Neural crest cell (in vitro differentiated cells): ENCODE measurements around the gene OSBPL2. TPM values are rescaled to one million over a fixed set of nuclear protein-coding genes. Genes with fewer than 3 reads are reported as not detected.

Source experiments
- DNase-seq: peaks from one replicate; pipeline ENCODE4 v3.0.0; 2021; ENCODE audit warnings: low read depth, mixed read lengths, low spot score
- H3K27ac Mint-ChIP-seq: one replicate; pipeline ENCODE4 v1.8.0; 2021; ENCODE audit warnings: mild to moderate bottlenecking, mixed read lengths; ENCODE audit not compliant: unreplicated experiment
- H3K27me3 Mint-ChIP-seq: 2 replicates; pipeline ENCODE4 v1.8.0; 2021; ENCODE audit warnings: low read depth, mild to moderate bottlenecking, mixed read lengths
- H3K36me3 Mint-ChIP-seq: 2 replicates; pipeline ENCODE4 v1.8.0; 2021; ENCODE audit warnings: low read depth, mild to moderate bottlenecking, mixed read lengths
- H3K4me1 Mint-ChIP-seq: 2 replicates; pipeline ENCODE4 v1.8.0; 2021; ENCODE audit warnings: mixed read lengths
- H3K4me3 Mint-ChIP-seq: one replicate; pipeline ENCODE4 v1.8.0; 2021; ENCODE audit warnings: mild to moderate bottlenecking, mixed read lengths
- H3K9me3 Mint-ChIP-seq: 2 replicates; pipeline ENCODE4 v1.8.0; 2021; ENCODE audit warnings: mixed read lengths
- CTCF ChIP-seq: fragments of 200-600 bp; sonication (generic); conservative IDR thresholded peaks from 2 replicates; pipeline ENCODE4 v1.5.0; 2021; ENCODE audit warnings: antibody characterized with exemption, mild to moderate bottlenecking
- total RNA-seq: library from RNA; stranded (reverse); gene quantifications from 2 replicates; pipeline ENCODE4 v1.2.1, GENCODE V29; 2021

OSBPL2 gene
- total RNA-seq, 1 donor from 2014 or later, result 33.1 TPM

GRCh38 chr20:62288535-62289105 is 50.3 kb downstream of the OSBPL2 start:
- Mint-ChIP-seq H3K4me1 (peaks cover 7% of the 10 kb centered on the region), H3K4me3 (no peak overlapping the region), H3K36me3 (peaks cover 2% of the 10 kb centered on the region), H3K27me3 (no peaks in the 10 kb centered on the region), H3K27ac (no peak overlapping the region), H3K9me3 (no peaks in the 10 kb centered on the region)
- no peak for TF ChIP-seq CTCF
- DNase-seq, result no peak

- peaks cover 11% of the 10 kb centered on the region for H3K4me1 Mint-ChIP-seq
- no peak overlapping the region for H3K4me3 Mint-ChIP-seq
- H3K27me3 Mint-ChIP-seq, result no peaks in the 10 kb centered on the region
- H3K36me3 Mint-ChIP-seq, result peaks cover 2% of the 10 kb centered on the region
- H3K27ac Mint-ChIP-seq, result no peak overlapping the region
- H3K9me3 Mint-ChIP-seq, result no peaks in the 10 kb centered on the region
- no peak for DNase-seq
- no peak for TF ChIP-seq CTCF
These were observed 50.8 kb downstream of the OSBPL2 start for GRCh38 chr20:62289131-62289530.

GRCh38 chr20:62289898-62290297 is 51.6 kb downstream of the OSBPL2 start:
- DNase-seq, result no peak
- Mint-ChIP-seq H3K27me3 (no peaks in the 10 kb centered on the region), H3K9me3 (no peaks in the 10 kb centered on the region), H3K36me3 (peaks cover 2% of the 10 kb centered on the region), H3K4me3 (no peak overlapping the region), H3K4me1 (peaks cover 12% of the 10 kb centered on the region), H3K27ac (no peak overlapping the region)
- TF ChIP-seq CTCF, result no peak

- no peak for DNase-seq
- no peaks in the 10 kb centered on the region for H3K27me3 Mint-ChIP-seq
- no peaks in the 10 kb centered on the region for H3K9me3 Mint-ChIP-seq
- H3K36me3 Mint-ChIP-seq, result peaks cover 2% of the 10 kb centered on the region
- no peak overlapping the region for H3K4me3 Mint-ChIP-seq
- H3K4me1 Mint-ChIP-seq, result peaks cover 12% of the 10 kb centered on the region
- peak overlapping the region; percentile 75 for H3K27ac Mint-ChIP-seq
- TF ChIP-seq CTCF, result no peak
These were observed 53.1 kb downstream of the OSBPL2 start for GRCh38 chr20:62291251-62292066.

- H3K9me3 Mint-ChIP-seq, result no peaks in the 10 kb centered on the region
- DNase-seq, result no peak
- H3K27ac Mint-ChIP-seq, result no peak overlapping the region
- peaks cover 2% of the 10 kb centered on the region for H3K36me3 Mint-ChIP-seq
- H3K27me3 Mint-ChIP-seq, result no peaks in the 10 kb centered on the region
- peaks cover 12% of the 10 kb centered on the region for H3K4me1 Mint-ChIP-seq
- no peak overlapping the region for H3K4me3 Mint-ChIP-seq
- TF ChIP-seq CTCF, result no peak
These were observed 53.8 kb downstream of the OSBPL2 start for GRCh38 chr20:62292108-62292507.
